ENCODE measurements around the gene NDUFA13. TPM values are rescaled to one million over a fixed set of nuclear protein-coding genes. Genes with fewer than 3 reads are reported as not detected.
A peak's percentile ranks its signal among the peaks of the same experiment; 100 is the strongest.

The NDUFA13 gene
- total RNA-seq, 1 donor from 2014 or later: 394 TPM

GRCh38 chr19:19505669-19506326, 10.2 kb upstream of the NDUFA13 start:
- no peak for DNase-seq
- H3K4me1 Mint-ChIP-seq (ENCODE audit: low read depth, unreplicated experiment): peaks cover 8% of the 10 kb centered on the region
- H3K27ac Mint-ChIP-seq (ENCODE audit: unreplicated experiment): no peak overlapping the region
- no peak for TF ChIP-seq CTCF (IDR thresholded peaks at IDR 0.05; ENCODE audit: partially characterized antibody, unreplicated experiment)
- H3K9me3 Mint-ChIP-seq (ENCODE audit: unreplicated experiment): peaks cover 25% of the 10 kb centered on the region
- H3K36me3 Mint-ChIP-seq (ENCODE audit: unreplicated experiment): no peaks in the 10 kb centered on the region
- peaks cover 16% of the 10 kb centered on the region for H3K27me3 Mint-ChIP-seq (ENCODE audit: unreplicated experiment)
- no peak overlapping the region for H3K4me3 Mint-ChIP-seq (ENCODE audit: unreplicated experiment)

GRCh38 chr19:19506592-19506991, 9.4 kb upstream of the NDUFA13 start:
- no peak overlapping the region for H3K4me3 Mint-ChIP-seq (ENCODE audit: unreplicated experiment)
- peaks cover 22% of the 10 kb centered on the region for H3K9me3 Mint-ChIP-seq (ENCODE audit: unreplicated experiment)
- H3K36me3 Mint-ChIP-seq (ENCODE audit: unreplicated experiment): no peaks in the 10 kb centered on the region
- DNase-seq: no peak
- peak overlapping the region; percentile 59 for H3K27ac Mint-ChIP-seq (ENCODE audit: unreplicated experiment)
- TF ChIP-seq CTCF (IDR thresholded peaks at IDR 0.05; ENCODE audit: partially characterized antibody, unreplicated experiment): no peak
- H3K27me3 Mint-ChIP-seq (ENCODE audit: unreplicated experiment): peaks cover 22% of the 10 kb centered on the region
- H3K4me1 Mint-ChIP-seq (ENCODE audit: low read depth, unreplicated experiment): peaks cover 8% of the 10 kb centered on the region

- DNase-seq: no peak
- Mint-ChIP-seq H3K4me1 (ENCODE audit: low read depth, unreplicated experiment) (peaks cover 8% of the 10 kb centered on the region), H3K27me3 (ENCODE audit: unreplicated experiment) (peaks cover 23% of the 10 kb centered on the region), H3K36me3 (ENCODE audit: unreplicated experiment) (no peaks in the 10 kb centered on the region), H3K4me3 (ENCODE audit: unreplicated experiment) (no peak overlapping the region), H3K27ac (ENCODE audit: unreplicated experiment) (no peak overlapping the region), H3K9me3 (ENCODE audit: unreplicated experiment) (peaks cover 21% of the 10 kb centered on the region)
- TF ChIP-seq CTCF (IDR thresholded peaks at IDR 0.05; ENCODE audit: partially characterized antibody, unreplicated experiment): no peak
Measured at GRCh38 chr19:19507354-19507753, 8.7 kb upstream of the NDUFA13 start.

GRCh38 chr19:19508217-19508616, 7.8 kb upstream of the NDUFA13 start:
- Mint-ChIP-seq H3K27me3 (ENCODE audit: unreplicated experiment) (peaks cover 23% of the 10 kb centered on the region), H3K36me3 (ENCODE audit: unreplicated experiment) (no peaks in the 10 kb centered on the region), H3K4me1 (ENCODE audit: low read depth, unreplicated experiment) (peaks cover 8% of the 10 kb centered on the region), H3K27ac (ENCODE audit: unreplicated experiment) (no peak overlapping the region), H3K9me3 (ENCODE audit: unreplicated experiment) (peaks cover 19% of the 10 kb centered on the region), H3K4me3 (ENCODE audit: unreplicated experiment) (no peak overlapping the region)
- no peak for DNase-seq
- no peak for TF ChIP-seq CTCF (IDR thresholded peaks at IDR 0.05; ENCODE audit: partially characterized antibody, unreplicated experiment)

- TF ChIP-seq CTCF (IDR thresholded peaks at IDR 0.05; ENCODE audit: partially characterized antibody, unreplicated experiment): no peak
- H3K4me1 Mint-ChIP-seq (ENCODE audit: low read depth, unreplicated experiment): peaks cover 8% of the 10 kb centered on the region
- H3K36me3 Mint-ChIP-seq (ENCODE audit: unreplicated experiment): no peaks in the 10 kb centered on the region
- H3K27me3 Mint-ChIP-seq (ENCODE audit: unreplicated experiment): peaks cover 21% of the 10 kb centered on the region
- peak overlapping the region; percentile 87 for H3K27ac Mint-ChIP-seq (ENCODE audit: unreplicated experiment)
- peak overlapping the region; percentile 57 for H3K4me3 Mint-ChIP-seq (ENCODE audit: unreplicated experiment)
- no peak for DNase-seq
- peaks cover 19% of the 10 kb centered on the region for H3K9me3 Mint-ChIP-seq (ENCODE audit: unreplicated experiment)
Measured at GRCh38 chr19:19510432-19510831, 5.6 kb upstream of the NDUFA13 start.

Measured in glutamatergic neuron (in vitro differentiated cells).